K562 (cell line): ENCODE results near the gene CD3D. TPM values are rescaled to one million over a fixed set of nuclear protein-coding genes. Genes with fewer than 3 reads are reported as not detected.

ENCODE experiments used
- BHLHE40 ChIP-seq: IDR thresholded peaks from 2 replicates; pipeline ENCODE4 v1.6.1; 2011; ENCODE audit warnings: low read length, improper control_type of control experiment
- BRCA1 ChIP-seq, 2 experiments: fragments of 450-650 bp in 1 of 2; sonication (generic) in 1 of 2; formaldehyde crosslinking in 1 of 2; IDR thresholded peaks; 2 replicates each; pipeline versions ENCODE4 v1.5.0 to v1.6.1; 2017 to 2020; ENCODE audit warnings: mild to moderate bottlenecking in 1 of 2, missing genetic modification reagents in 1 of 2
- CCAR2 ChIP-seq: fragments of 200-400 bp; formaldehyde crosslinking; IDR thresholded peaks from 2 replicates; pipeline ENCODE4 v1.6.1; 2017; ENCODE audit warnings: mild to moderate bottlenecking, low read depth, low read length
- CEBPG ChIP-seq, 3 experiments: fragments of 200-800 bp in 1 of 3; sonication (Bioruptor generic) in 1 of 3; sonication (generic) in 1 of 3; formaldehyde crosslinking in 1 of 3; IDR thresholded peaks in 2 of 3; conservative IDR thresholded peaks in 1 of 3; 2 replicates each; pipeline versions ENCODE4 v1.6.1 to v1.8.0; 2016 to 2022; ENCODE audit warnings: missing compliant biosample characterization in 2 of 3, missing genetic modification characterization in 2 of 3, mild to moderate bottlenecking in 1 of 3, missing genetic modification reagents in 1 of 3
- HIVEP1 ChIP-seq: fragments of 250-450 bp; sonication (Bioruptor Pico); IDR thresholded peaks from 2 replicates; pipeline ENCODE4 v1.4.0; 2020; ENCODE audit warnings: mild to moderate bottlenecking
- KAT2B ChIP-seq: IDR thresholded peaks from one replicate; pipeline ENCODE4 v1.6.1; 2012; ENCODE audit warnings: low read depth, mild to moderate bottlenecking, control low read depth, inconsistent platforms, low read length, moderate library complexity
- LCOR ChIP-seq: sonication (generic); formaldehyde crosslinking; IDR thresholded peaks from 2 replicates; pipeline ENCODE4 v1.8.0; 2022; ENCODE audit warnings: mild to moderate bottlenecking, missing genetic modification reagents
- MAFK ChIP-seq: IDR thresholded peaks from 2 replicates; pipeline ENCODE4 v1.6.1; 2011; ENCODE audit warnings: low read length, improper control_type of control experiment
- SIN3A ChIP-seq, 2 experiments: fragments of 150-350 bp in 1 of 2; IDR thresholded peaks; 2 replicates each; pipeline ENCODE4 v1.6.1; 2011 to 2016; ENCODE audit warnings: borderline replicate concordance in 2 of 2, low read depth in 2 of 2, low read length in 2 of 2, mild to moderate bottlenecking in 2 of 2, moderate library complexity in 2 of 2; ENCODE audit not compliant: control insufficient read depth in 1 of 2
- SRSF1 ChIP-seq: fragments of 200-400 bp; formaldehyde crosslinking; IDR thresholded peaks from 2 replicates; pipeline ENCODE4 v1.6.1; 2017; ENCODE audit warnings: mild to moderate bottlenecking, low read depth, low read length, moderate library complexity
- SRSF3 ChIP-seq: fragments of 200-400 bp; formaldehyde crosslinking; IDR thresholded peaks from 2 replicates; pipeline ENCODE4 v1.6.1; 2016; ENCODE audit warnings: mild to moderate bottlenecking, low read length, moderate library complexity; ENCODE audit not compliant: insufficient read depth
- TFAM ChIP-seq: fragments of 250-450 bp; sonication (Bioruptor Pico); conservative IDR thresholded peaks from 2 replicates; pipeline ENCODE4 v1.5.0; 2021; ENCODE audit warnings: mild to moderate bottlenecking, moderate library complexity
- ZFP1 ChIP-seq: fragments of 450-650 bp; formaldehyde crosslinking; IDR thresholded peaks from 2 replicates; pipeline ENCODE4 v1.4.0; 2020; ENCODE audit warnings: mild to moderate bottlenecking, mixed read lengths
- ZNF174 ChIP-seq: fragments of 250-450 bp; sonication (Bioruptor Pico); IDR thresholded peaks from 2 replicates; pipeline ENCODE4 v1.4.0; 2020; ENCODE audit warnings: mild to moderate bottlenecking
- ZNF41 ChIP-seq: fragments of 250-450 bp; sonication (Bioruptor Pico); conservative IDR thresholded peaks from 2 replicates; pipeline ENCODE4 v1.4.0; 2020; ENCODE audit warnings: mild to moderate bottlenecking
- ZNF699 ChIP-seq: fragments of 250-450 bp; sonication (Bioruptor Pico); IDR thresholded peaks from 2 replicates; pipeline ENCODE4 v1.8.0; 2021; ENCODE audit warnings: mild to moderate bottlenecking, moderate library complexity; ENCODE audit not compliant: insufficient replicate concordance
- ZNF75A ChIP-seq: fragments of 450-650 bp; formaldehyde crosslinking; IDR thresholded peaks from 2 replicates; pipeline ENCODE4 v1.4.0; 2020; ENCODE audit warnings: mild to moderate bottlenecking
- ZNF778 ChIP-seq: fragments of 450-650 bp; formaldehyde crosslinking; IDR thresholded peaks from 2 replicates; pipeline ENCODE4 v1.4.0; 2020; ENCODE audit warnings: mild to moderate bottlenecking, moderate library complexity
- polyA plus RNA-seq, 8 experiments: library from polyadenylated mRNA; depleted of rRNA in 4 of 8; stranded (reverse) in 5 of 8; unstranded in 3 of 8; fragments of >200 nt; fragmentation: Nextera tagmentation in 2 of 8; fragmentation: Illumina TruSeq in 1 of 8; extraction: Ambion mirVana in 2 of 8; extraction: Trizol in 1 of 8; gene quantifications; 2 replicates each; pipeline versions ENCODE4 v1.2.1 to v1.2.3, GENCODE V29; 2011 to 2014; ENCODE audit warnings: inconsistent platforms in 1 of 8, missing spikeins in 1 of 8
- total RNA-seq, 7 experiments: library from RNA; depleted of rRNA in 6 of 7; stranded (reverse); fragments of >200 nt in 6 of 7; fragmentation: Illumina TruSeq in 2 of 7; extraction: Trizol in 2 of 7; gene quantifications; 2 replicates each; pipeline versions ENCODE4 v1.2.1 to v1.2.3, GENCODE V29; 2011 to 2021; ENCODE audit warnings: low replicate concordance in 1 of 7
- TF ChIP-seq, protein P1 (sequence below), 2 experiments: IDR thresholded peaks; 2 replicates each; pipeline ENCODE4 v1.6.1; 2011; ENCODE audit warnings: borderline replicate concordance in 1 of 2, control low read depth in 1 of 2, low read depth in 1 of 2, low read length in 1 of 2, mild to moderate bottlenecking in 1 of 2, mixed read lengths in 1 of 2, moderate library complexity in 1 of 2; ENCODE audit not compliant: insufficient read depth in 1 of 2, insufficient read length in 1 of 2, poor library complexity in 1 of 2, severe bottlenecking in 1 of 2; ENCODE audit errors: extremely low read depth in 1 of 2
- TF ChIP-seq, protein P2 (sequence below): fragments of 450-650 bp; formaldehyde crosslinking; IDR thresholded peaks from 2 replicates; pipeline ENCODE4 v1.4.0; 2020; ENCODE audit warnings: mild to moderate bottlenecking, moderate library complexity
- TF ChIP-seq, protein P3 (sequence below): fragments of 450-650 bp; formaldehyde crosslinking; IDR thresholded peaks from 2 replicates; pipeline ENCODE4 v1.4.0; 2022; ENCODE audit warnings: missing genetic modification characterization
- TF ChIP-seq, protein P4 (sequence below): IDR thresholded peaks from 3 replicates; pipeline ENCODE4 v1.6.1; 2011; ENCODE audit warnings: borderline replicate concordance, mild to moderate bottlenecking; ENCODE audit not compliant: insufficient read length, insufficient read depth

The CD3D gene
- total and polyA plus RNA-seq, 9 of the 15 experiments (the other 6 are each of a cell fraction or from before 2014, with no cell fraction given): 36.2 to 238 (median 67.1) TPM

DNA sequence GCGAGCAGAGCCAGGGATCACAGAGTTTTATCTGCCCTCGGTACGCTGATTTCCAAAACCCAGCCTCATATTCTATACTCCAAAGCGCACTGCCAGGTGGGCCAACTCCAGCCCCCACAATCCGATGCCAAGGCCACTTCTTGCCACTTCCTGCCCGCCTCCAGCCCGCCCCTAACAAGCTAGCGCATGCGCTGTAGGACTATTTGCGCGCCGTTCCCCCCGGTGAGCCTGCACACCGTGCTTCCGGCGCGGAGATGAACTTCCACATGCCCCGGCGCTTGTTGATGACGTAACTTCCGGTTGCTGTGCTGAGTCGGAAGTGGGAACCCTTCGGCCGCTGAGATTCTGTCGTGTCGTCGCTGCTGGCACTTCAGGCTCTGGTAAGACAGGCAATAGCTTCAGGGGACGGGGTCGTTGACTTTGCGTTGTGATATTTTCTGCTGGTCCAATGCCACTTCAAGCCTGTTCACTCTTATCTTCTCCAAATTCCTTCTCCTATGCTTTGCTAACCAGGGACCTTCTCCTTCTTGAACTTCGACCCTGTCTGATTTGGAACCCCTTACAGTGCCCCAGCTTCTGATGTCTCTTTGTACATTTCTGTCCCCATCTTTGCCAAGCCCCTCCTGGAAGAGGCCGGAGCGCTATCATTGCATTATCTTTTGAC lies 16.9 kb upstream of the CD3D start, which contains the start of gene UBE4A (continued):
- no peak for TF ChIP-seq KAT2B
- TF ChIP-seq, protein P1, sequence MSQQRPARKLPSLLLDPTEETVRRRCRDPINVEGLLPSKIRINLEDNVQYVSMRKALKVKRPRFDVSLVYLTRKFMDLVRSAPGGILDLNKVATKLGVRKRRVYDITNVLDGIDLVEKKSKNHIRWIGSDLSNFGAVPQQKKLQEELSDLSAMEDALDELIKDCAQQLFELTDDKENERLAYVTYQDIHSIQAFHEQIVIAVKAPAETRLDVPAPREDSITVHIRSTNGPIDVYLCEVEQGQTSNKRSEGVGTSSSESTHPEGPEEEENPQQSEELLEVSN (IDR thresholded peaks at IDR 0.05; ENCODE audit: borderline replicate concordance in 1 of 2, extremely low read depth in 1 of 2, insufficient read depth in 1 of 2, insufficient read length in 1 of 2, low read depth in 1 of 2, low read length in 1 of 2, poor library complexity in 1 of 2, severe bottlenecking in 1 of 2): peak in 1 of 2 experiments; percentile 25
- TF ChIP-seq SIN3A (IDR thresholded peaks at IDR 0.05; ENCODE audit: borderline replicate concordance in 2 of 2, control insufficient read depth in 1 of 2, low read depth in 2 of 2, low read length in 2 of 2): peak; percentile 73; a peak in 2 of 4 replicates
- TF ChIP-seq, protein P2, sequence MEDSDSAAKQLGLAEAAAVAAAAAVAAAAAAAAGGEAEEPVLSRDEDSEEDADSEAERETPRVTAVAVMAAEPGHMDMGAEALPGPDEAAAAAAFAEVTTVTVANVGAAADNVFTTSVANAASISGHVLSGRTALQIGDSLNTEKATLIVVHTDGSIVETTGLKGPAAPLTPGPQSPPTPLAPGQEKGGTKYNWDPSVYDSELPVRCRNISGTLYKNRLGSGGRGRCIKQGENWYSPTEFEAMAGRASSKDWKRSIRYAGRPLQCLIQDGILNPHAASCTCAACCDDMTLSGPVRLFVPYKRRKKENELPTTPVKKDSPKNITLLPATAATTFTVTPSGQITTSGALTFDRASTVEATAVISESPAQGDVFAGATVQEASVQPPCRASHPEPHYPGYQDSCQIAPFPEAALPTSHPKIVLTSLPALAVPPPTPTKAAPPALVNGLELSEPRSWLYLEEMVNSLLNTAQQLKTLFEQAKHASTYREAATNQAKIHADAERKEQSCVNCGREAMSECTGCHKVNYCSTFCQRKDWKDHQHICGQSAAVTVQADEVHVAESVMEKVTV (CRISPR knock-in tag): no peak
- TF ChIP-seq TFAM (CRISPR knock-in tag): no peak
- TF ChIP-seq ZNF778 (CRISPR knock-in tag): no peak
- no peak for TF ChIP-seq ZFP1
- TF ChIP-seq MAFK: no peak
- TF ChIP-seq ZNF41 (CRISPR knock-in tag): no peak; the same call in 1 of the 2 replicates
- TF ChIP-seq ZNF174 (CRISPR knock-in tag): no peak
- TF ChIP-seq BHLHE40: 0 out of 2 replicates have a peak, but pooled peaks have one; percentile 11
- peak; percentile 76; the same call in 1 of the 2 replicates for TF ChIP-seq CEBPG (CRISPR knock-in tag; IDR thresholded peaks at IDR 0.05)
- peak; percentile 90 to 94 for TF ChIP-seq CEBPG (tag; conservative IDR thresholded peaks at IDR 0.05 in 1 of 2, IDR thresholded peaks at IDR 0.05 in 1 of 2)
- TF ChIP-seq, protein P3, sequence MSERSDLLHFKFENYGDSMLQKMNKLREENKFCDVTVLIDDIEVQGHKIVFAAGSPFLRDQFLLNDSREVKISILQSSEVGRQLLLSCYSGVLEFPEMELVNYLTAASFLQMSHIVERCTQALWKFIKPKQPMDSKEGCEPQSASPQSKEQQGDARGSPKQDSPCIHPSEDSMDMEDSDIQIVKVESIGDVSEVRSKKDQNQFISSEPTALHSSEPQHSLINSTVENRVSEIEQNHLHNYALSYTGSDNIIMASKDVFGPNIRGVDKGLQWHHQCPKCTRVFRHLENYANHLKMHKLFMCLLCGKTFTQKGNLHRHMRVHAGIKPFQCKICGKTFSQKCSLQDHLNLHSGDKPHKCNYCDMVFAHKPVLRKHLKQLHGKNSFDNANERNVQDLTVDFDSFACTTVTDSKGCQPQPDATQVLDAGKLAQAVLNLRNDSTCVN (CRISPR knock-in tag): no peak
- TF ChIP-seq HIVEP1 (CRISPR knock-in tag): no peak
- TF ChIP-seq CCAR2: no peak
- no peak for TF ChIP-seq ZNF699 (CRISPR knock-in tag)
- TF ChIP-seq, protein P4, sequence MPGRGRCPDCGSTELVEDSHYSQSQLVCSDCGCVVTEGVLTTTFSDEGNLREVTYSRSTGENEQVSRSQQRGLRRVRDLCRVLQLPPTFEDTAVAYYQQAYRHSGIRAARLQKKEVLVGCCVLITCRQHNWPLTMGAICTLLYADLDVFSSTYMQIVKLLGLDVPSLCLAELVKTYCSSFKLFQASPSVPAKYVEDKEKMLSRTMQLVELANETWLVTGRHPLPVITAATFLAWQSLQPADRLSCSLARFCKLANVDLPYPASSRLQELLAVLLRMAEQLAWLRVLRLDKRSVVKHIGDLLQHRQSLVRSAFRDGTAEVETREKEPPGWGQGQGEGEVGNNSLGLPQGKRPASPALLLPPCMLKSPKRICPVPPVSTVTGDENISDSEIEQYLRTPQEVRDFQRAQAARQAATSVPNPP: no peak
- no peak for TF ChIP-seq ZNF75A
- TF ChIP-seq BRCA1 (IDR thresholded peaks at IDR 0.05): no peak
- TF ChIP-seq BRCA1 (CRISPR knock-in tag; IDR thresholded peaks at IDR 0.05): no peak
- no peak for TF ChIP-seq LCOR
- TF ChIP-seq SRSF1: no peak
- TF ChIP-seq SRSF3: no peak
